Left lung (tissue), 10 donors: ENCODE results near the gene LIN7B. TPM values are rescaled to one million over a fixed set of nuclear protein-coding genes. Genes with fewer than 3 reads are reported as not detected.

Source experiments
- ATAC-seq: fragments of 200-7000 bp; cut with Tn5 transposase; one replicate; pipeline ENCODE4 v1.9.1; 2020; ENCODE audit warnings: moderate library complexity
- DNase-seq, 4 donors: peaks; one replicate each; pipeline ENCODE4 v3.0.0-alpha.2; 2013 to 2020
- H3K27ac ChIP-seq, 2 donors: fragments of 200-600 bp; sonication (generic) in 1 of 2; one replicate each; pipeline versions ENCODE4 v1.5.0 to v1.8.0; 2020 to 2021
- H3K27me3 ChIP-seq, 2 donors: fragments of 200-600 bp; sonication (generic) in 1 of 2; one replicate each; pipeline versions ENCODE4 v1.5.0 to v1.8.0; 2020 to 2021
- H3K36me3 ChIP-seq, 2 donors: fragments of 200-600 bp; sonication (generic) in 1 of 2; one replicate each; pipeline versions ENCODE4 v1.5.0 to v1.8.0; 2020 to 2021
- H3K4me1 ChIP-seq, 2 donors: fragments of 200-600 bp; one replicate each; pipeline ENCODE4 v1.8.0; 2021
- H3K4me3 ChIP-seq, 2 donors: fragments of 200-600 bp; sonication (generic) in 1 of 2; one replicate each; pipeline versions ENCODE4 v1.5.0 to v1.8.0; 2020 to 2021; ENCODE audit warnings: mild to moderate bottlenecking in 1 of 2
- H3K9me3 ChIP-seq, 2 donors: fragments of 200-600 bp; sonication (generic) in 1 of 2; one replicate each; pipeline versions ENCODE4 v1.5.0 to v1.8.0; 2020 to 2021
- intact Hi-C, 2 donors: fragments of 100-400 bp; cut with DNase I; formaldehyde crosslinking; loops; one replicate each; pipeline versions ENCODE4 v1.11.2 to v1.14.2; 2022
- polyA plus RNA-seq, 6 donors: library from polyadenylated mRNA; unstranded; fragments of 120-200 nt; gene quantifications; one replicate each; pipeline ENCODE4 v1.2.1, GENCODE V29; 2013; ENCODE audit not compliant: insufficient read length in 6 of 6
- total RNA-seq, 2 donors: library from RNA; stranded (reverse); fragmentation: NEBNext Ultra II Directional; extraction: Animal tissue kit (Norgen Biotek cat#: 25700); gene quantifications; one replicate each; pipeline ENCODE4 v1.2.1, GENCODE V29; 2021
- TF ChIP-seq, protein P1 (sequence below), 2 donors: fragments of 200-600 bp; sonication (generic) in 1 of 2; IDR thresholded peaks; one replicate each; pipeline versions ENCODE4 v1.5.0 to v1.8.0; 2021; ENCODE audit warnings: antibody characterized with exemption in 2 of 2
- donor health status: DM: no; HTN: yes; CAD: no.
- donor health status: DM: no; HTN: no; CAD: no.

The LIN7B gene
- total and polyA plus RNA-seq, 8 donors, result 6.5 to 12.5 (median 8.1) TPM

DNA sequence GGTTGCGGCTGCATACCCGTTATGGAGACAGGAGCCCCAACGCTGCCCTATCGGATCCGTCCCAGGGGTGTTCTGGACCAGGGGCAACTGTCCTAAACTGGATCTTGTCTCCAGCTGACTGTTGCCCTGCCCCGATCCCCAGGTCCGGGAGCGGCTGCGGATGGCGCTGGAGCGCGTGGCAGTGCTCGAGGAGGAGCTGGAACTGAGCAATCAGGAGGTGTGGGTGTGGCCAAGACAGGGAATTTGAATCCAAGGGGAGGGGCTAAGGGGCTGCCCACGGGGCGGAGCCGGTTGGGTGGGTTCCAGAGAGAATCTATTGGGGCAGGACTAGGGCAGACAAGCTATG is 15.0 kb downstream of the LIN7B start:
- Histone ChIP-seq H3K36me3 (no peaks in the 10 kb centered on the region), H3K9me3 (no peaks in the 10 kb centered on the region), H3K27me3 (peaks cover 0 to 16% of the 10 kb centered on the region in 2 donors), H3K4me3 (no peak overlapping the region), H3K4me1 (peaks cover 0 to 28% of the 10 kb centered on the region in 2 donors), H3K27ac (no peak overlapping the region)
- DNase-seq (no peak), ATAC-seq (no peak)
- TF ChIP-seq, protein P1, sequence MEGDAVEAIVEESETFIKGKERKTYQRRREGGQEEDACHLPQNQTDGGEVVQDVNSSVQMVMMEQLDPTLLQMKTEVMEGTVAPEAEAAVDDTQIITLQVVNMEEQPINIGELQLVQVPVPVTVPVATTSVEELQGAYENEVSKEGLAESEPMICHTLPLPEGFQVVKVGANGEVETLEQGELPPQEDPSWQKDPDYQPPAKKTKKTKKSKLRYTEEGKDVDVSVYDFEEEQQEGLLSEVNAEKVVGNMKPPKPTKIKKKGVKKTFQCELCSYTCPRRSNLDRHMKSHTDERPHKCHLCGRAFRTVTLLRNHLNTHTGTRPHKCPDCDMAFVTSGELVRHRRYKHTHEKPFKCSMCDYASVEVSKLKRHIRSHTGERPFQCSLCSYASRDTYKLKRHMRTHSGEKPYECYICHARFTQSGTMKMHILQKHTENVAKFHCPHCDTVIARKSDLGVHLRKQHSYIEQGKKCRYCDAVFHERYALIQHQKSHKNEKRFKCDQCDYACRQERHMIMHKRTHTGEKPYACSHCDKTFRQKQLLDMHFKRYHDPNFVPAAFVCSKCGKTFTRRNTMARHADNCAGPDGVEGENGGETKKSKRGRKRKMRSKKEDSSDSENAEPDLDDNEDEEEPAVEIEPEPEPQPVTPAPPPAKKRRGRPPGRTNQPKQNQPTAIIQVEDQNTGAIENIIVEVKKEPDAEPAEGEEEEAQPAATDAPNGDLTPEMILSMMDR (IDR thresholded peaks at IDR 0.05), result no peak
- intact Hi-C loops, result no loop called here

DNA sequence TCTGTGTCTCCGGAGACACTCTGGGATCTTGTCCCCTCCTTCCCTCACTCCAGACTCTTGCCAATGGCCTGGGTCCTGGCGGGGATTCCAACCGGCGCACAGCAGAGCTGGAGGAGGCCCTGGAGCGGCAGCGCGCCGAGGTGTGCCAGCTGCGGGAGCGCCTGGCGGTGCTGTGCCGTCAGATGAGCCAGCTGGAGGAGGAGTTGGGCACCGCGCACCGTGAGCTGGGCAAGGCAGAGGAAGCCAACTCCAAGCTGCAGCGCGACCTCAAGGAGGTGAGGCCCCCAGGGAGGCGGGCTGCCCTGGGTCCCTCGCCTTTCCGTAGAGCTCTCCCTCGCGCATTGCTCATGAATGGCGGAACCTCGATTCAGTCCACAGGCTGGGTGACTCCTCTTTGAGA is 16.2 kb downstream of the LIN7B start:
- no peaks in the 10 kb centered on the region for H3K36me3 ChIP-seq
- intact Hi-C loops, result no loop called here
- ATAC-seq (no peak), DNase-seq (no peak)
- H3K27ac ChIP-seq, result no peak overlapping the region
- H3K9me3 ChIP-seq, result no peaks in the 10 kb centered on the region
- H3K27me3 ChIP-seq, result peaks cover 0 to 25% of the 10 kb centered on the region in 2 donors
- H3K4me3 ChIP-seq, result no peak overlapping the region
- H3K4me1 ChIP-seq, result peaks cover 0 to 29% of the 10 kb centered on the region in 2 donors
- TF ChIP-seq, protein P1 (IDR thresholded peaks at IDR 0.05), result no peak

DNA sequence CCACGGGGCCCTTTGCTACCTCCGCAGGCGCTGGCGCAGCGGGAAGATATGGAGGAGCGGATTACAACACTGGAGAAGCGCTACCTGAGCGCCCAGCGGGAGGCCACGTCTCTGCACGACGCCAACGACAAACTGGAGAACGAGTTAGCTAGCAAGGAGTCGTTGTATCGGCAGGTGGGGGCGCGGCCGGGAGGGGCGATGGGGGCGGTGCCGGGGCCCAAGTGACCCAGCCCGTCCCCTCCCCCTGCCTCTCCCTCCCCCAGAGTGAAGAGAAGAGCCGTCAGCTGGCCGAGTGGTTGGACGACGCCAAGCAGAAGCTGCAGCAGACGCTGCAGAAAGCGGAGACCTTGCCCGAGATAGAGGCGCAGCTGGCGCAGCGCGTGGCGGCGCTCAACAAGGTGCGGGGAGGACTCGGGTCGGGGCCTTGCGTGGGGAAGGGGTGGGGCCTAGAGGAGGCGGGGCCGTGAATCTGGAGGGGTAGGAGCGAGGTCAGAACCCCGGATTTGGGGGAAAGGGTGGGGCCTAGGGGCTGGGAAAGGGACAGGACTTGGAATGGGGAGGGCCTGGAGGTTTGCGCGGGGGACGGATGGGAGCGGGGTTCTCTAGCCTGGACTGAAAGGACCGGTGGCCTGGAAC is 18.9 kb downstream of the LIN7B start:
- Histone ChIP-seq H3K4me3 (peak overlapping the region; percentile 19 to 33), H3K4me1 (peaks cover 0 to 26% of the 10 kb centered on the region in 2 donors), H3K9me3 (no peaks in the 10 kb centered on the region), H3K27ac (no peak overlapping the region), H3K27me3 (peaks cover 0 to 25% of the 10 kb centered on the region in 2 donors), H3K36me3 (no peaks in the 10 kb centered on the region)
- ATAC-seq (peak; percentile 57), DNase-seq (peak in 1 of 4 donors; percentile 40)
- TF ChIP-seq, protein P1 (IDR thresholded peaks at IDR 0.05), result no peak
- intact Hi-C loops, result no loop called here

DNA sequence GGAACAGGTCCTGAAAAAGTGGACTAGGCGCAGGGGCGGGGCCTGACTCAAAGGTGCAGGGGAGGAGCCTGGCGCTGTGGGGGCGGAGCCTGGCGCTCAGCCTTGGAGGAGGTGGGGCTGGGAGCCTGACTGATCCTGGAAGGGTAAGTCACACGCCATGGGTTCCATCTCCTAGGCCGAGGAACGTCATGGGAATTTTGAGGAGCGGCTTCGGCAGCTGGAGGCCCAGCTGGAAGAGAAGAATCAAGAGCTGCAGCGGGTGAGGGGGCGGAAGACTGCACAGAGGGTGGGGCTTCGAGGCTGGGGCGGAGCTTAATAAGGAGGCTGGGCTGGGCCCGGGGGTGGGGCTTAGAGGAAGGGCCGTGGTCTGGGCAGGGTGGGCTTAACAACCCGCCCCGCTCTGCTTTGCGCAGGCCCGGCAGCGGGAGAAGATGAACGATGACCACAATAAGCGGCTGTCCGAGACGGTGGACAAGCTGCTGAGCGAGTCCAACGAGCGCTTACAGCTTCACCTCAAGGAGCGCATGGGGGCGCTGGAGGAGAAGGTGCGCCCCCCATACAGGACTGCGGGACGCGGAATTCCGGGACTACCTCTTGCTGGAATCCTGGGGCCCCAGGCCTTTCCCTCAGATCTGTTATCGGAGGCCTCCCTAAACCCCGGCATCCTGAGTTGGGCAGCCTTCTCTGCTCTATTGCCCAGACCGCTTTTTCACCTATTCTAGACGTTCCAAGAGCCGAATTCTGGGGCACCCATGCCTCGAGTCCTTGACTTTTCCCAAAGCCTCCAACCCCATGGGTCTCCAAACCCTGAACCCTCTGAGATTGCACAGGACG is 19.7 kb downstream of the LIN7B start:
- H3K27ac ChIP-seq, result no peak overlapping the region
- peak; percentile 92 for ATAC-seq
- no peaks in the 10 kb centered on the region for H3K36me3 ChIP-seq
- peaks cover 0 to 21% of the 10 kb centered on the region in 2 donors for H3K4me1 ChIP-seq
- TF ChIP-seq, protein P1 (IDR thresholded peaks at IDR 0.05), result no peak
- H3K4me3 ChIP-seq, result peak overlapping the region; percentile 19 to 33
- intact Hi-C loops, result no loop called here
- peak in 3 of 4 donors; percentile 82 to 90 (median 83) for DNase-seq
- no peaks in the 10 kb centered on the region for H3K9me3 ChIP-seq
- H3K27me3 ChIP-seq, result peaks cover 0 to 25% of the 10 kb centered on the region in 2 donors

DNA sequence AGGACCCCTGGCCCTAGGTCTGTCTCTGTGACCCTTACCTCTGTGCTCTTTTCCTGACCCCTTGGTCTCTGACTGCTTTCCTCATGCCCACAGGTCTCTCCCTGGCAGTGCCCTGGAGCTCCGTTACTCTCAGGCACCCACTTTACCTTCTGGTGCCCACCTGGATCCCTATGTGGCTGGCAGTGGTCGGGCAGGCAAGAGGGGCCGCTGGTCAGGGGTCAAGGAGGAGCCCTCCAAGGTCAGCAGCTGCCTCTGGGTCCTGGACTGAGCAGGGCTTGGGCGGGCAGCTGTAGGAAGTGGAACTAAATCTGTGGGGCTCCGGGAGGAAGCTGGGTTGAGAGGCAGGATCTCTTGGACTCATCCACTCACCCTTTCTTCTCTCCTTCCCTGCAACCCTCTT is 21.5 kb downstream of the LIN7B start:
- peaks cover 0 to 25% of the 10 kb centered on the region in 2 donors for H3K27me3 ChIP-seq
- H3K9me3 ChIP-seq, result no peaks in the 10 kb centered on the region
- ATAC-seq (no peak), DNase-seq (no peak)
- TF ChIP-seq, protein P1 (IDR thresholded peaks at IDR 0.05), result no peak
- intact Hi-C loops, result no loop called here
- no peaks in the 10 kb centered on the region for H3K36me3 ChIP-seq
- no peak overlapping the region for H3K27ac ChIP-seq
- no peak overlapping the region for H3K4me3 ChIP-seq
- H3K4me1 ChIP-seq, result peaks cover 0 to 19% of the 10 kb centered on the region in 2 donors
